Coronary artery (tissue), 2 donors: ENCODE measurements around the gene CER1.

Experiments used
- DNase-seq: peaks from one replicate; pipeline ENCODE4 v3.0.0-alpha.2; 2017; ENCODE audit warnings: low spot score
- H3K27ac ChIP-seq, 2 donors: fragments of 200-600 bp; sonication (generic); one replicate each; pipeline ENCODE4 v1.5.1; 2016 to 2019
- H3K4me3 ChIP-seq: fragments of 200-600 bp; sonication (generic); 2 replicates; pipeline ENCODE4 v1.5.1; 2016; ENCODE audit warnings: mild to moderate bottlenecking, moderate library complexity
- TF ChIP-seq, protein P1 (sequence below): fragments of 200-600 bp; sonication (generic); IDR thresholded peaks from one replicate; pipeline ENCODE4 v1.5.1; 2019; ENCODE audit warnings: antibody characterized with exemption

CER1 gene, protein sequence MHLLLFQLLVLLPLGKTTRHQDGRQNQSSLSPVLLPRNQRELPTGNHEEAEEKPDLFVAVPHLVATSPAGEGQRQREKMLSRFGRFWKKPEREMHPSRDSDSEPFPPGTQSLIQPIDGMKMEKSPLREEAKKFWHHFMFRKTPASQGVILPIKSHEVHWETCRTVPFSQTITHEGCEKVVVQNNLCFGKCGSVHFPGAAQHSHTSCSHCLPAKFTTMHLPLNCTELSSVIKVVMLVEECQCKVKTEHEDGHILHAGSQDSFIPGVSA

DNA sequence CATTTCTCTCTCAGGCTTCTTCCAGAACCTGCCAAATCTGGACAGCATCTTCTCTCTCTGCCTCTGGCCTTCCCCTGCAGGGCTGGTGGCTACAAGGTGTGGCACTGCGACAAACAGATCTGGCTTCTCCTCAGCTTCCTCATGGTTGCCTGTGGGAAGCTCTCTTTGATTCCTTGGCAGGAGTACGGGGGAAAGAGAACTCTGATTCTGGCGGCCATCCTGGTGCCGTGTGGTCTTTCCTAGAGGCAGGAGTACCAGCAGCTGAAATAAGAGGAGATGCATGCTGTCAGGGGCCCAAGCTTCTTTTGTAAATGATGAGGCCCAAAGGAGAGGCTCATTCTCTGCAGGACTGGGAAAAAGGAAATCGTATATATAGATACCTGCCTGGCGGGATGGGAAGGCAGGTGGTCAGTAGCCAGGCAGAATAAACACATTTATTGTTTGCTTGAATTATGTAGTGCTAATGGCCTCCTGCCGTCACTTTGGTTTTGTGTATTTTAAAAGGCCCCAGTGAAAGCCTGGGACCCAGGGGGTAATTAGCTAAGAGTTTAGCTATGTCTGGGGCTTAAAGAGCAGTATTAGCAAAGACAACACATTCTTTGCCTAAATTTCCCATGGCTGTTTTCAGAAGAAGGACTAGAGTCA is at the start of gene CER1:
Gene CER1, minus strand, starts transcription at position 343 of the 645 bp plus-strand sequence. Its CDS starts 61 bp downstream, at position 282.
- TF ChIP-seq, protein P1, sequence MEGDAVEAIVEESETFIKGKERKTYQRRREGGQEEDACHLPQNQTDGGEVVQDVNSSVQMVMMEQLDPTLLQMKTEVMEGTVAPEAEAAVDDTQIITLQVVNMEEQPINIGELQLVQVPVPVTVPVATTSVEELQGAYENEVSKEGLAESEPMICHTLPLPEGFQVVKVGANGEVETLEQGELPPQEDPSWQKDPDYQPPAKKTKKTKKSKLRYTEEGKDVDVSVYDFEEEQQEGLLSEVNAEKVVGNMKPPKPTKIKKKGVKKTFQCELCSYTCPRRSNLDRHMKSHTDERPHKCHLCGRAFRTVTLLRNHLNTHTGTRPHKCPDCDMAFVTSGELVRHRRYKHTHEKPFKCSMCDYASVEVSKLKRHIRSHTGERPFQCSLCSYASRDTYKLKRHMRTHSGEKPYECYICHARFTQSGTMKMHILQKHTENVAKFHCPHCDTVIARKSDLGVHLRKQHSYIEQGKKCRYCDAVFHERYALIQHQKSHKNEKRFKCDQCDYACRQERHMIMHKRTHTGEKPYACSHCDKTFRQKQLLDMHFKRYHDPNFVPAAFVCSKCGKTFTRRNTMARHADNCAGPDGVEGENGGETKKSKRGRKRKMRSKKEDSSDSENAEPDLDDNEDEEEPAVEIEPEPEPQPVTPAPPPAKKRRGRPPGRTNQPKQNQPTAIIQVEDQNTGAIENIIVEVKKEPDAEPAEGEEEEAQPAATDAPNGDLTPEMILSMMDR = no peak
- H3K27ac ChIP-seq = no peak within 1 kb of the TSS
- no peak for DNase-seq
- no peak within 1 kb of the TSS for H3K4me3 ChIP-seq

DNA sequence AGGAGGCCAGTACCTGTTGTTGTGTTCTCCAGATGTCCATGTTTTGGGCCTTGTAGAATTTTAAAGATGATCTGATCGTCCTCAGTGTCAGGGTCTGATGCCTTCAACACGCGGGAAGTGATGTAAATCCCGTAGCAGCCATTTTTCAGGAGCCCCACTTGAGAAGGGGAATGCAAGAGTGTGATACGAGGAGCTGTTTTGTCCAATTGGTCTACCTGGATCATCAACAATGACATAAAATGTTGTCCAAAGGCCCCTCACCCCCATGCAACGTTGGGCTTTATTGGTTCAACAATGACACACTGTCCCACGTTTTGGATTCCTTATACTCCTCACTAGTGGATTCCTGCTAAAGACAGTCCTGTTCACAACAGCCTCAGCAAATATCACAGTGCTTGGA is 48.1 kb upstream of the CER1 start:
- no peak overlapping the region for H3K27ac ChIP-seq
- H3K4me3 ChIP-seq = no peak overlapping the region
- no peak for DNase-seq
- TF ChIP-seq, protein P1 = no peak

DNA sequence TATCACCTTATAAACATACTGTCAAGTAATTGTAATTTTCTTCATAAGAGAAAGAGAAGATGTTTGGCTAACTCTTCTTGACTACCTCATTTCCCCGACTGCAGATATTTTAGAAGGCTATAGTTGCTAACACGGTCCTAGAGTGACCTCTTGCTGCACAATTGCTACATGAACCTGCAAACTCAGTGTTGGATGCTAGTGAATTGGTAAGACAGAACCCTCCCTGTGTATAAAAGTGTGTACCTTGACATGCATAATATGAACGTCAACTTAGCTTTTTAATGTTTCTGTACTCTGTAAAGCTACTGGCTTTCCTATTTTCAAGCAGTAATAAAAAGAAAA is 46.7 kb upstream of the CER1 start:
- TF ChIP-seq, protein P1 = no peak
- DNase-seq = no peak
- no peak overlapping the region for H3K4me3 ChIP-seq
- H3K27ac ChIP-seq = no peak overlapping the region

DNA sequence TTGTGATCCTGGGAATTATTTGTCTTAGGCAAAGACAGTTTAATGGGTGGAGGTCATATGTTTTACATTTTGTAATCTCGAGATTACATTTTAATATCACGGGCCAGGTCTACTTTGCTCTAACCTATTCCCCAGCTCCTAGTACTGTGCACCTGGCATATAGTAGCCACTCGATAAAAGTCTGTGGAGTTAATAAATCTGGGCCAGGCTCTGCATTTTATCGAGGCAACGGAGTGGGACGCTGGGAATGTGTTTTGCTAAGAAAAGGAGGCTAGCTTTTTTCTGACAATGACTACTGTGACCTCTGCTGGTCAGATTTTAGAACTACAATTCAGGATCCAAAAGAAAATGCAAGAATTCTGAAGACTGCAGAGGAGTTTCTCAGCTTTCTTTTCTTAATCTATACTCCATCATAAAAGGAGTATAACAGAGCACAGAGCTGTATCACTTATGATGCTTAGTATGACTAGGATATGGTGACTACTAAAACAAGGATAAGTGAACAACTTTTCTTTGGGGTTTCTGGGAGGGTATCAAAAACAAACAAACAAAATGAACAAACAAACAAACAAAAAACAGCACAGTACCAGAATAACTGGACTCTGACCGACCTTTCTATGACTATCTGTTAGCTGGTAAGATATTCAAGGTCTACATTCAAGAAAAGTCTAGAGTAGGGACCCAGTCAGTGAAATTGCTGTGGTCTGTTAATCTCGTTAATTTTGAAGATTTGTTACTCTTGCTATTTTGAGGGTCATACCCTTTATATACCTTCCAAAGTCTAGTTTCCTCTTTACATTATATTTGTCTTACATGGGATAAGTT is 46.1 kb upstream of the CER1 start:
- Histone ChIP-seq H3K4me3 (peak overlapping the region; percentile 20), H3K27ac (no peak overlapping the region)
- DNase-seq = no peak
- TF ChIP-seq, protein P1 = peak; percentile 49

DNA sequence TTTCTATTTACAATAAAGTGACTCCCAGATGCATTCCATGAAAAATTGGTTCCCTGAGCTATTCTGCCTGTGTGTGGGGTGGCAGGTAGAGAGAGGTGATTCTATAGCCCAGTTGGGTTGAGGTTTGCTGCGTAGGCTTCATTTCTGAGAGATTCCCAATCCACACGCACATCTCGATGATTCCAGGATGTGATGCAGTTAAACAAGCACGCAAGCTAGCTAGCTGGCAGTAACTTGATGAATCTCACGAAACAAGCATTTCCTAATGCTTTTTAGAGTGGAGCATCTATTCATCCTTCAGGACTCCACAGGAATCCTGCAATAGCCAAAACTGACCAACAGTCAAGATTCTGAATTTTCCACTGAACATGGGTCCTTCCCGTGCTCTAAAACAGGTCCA is 43.8 kb upstream of the CER1 start:
- TF ChIP-seq, protein P1 = no peak
- no peak for DNase-seq
- Histone ChIP-seq H3K4me3 (no peak overlapping the region), H3K27ac (no peak overlapping the region)

DNA sequence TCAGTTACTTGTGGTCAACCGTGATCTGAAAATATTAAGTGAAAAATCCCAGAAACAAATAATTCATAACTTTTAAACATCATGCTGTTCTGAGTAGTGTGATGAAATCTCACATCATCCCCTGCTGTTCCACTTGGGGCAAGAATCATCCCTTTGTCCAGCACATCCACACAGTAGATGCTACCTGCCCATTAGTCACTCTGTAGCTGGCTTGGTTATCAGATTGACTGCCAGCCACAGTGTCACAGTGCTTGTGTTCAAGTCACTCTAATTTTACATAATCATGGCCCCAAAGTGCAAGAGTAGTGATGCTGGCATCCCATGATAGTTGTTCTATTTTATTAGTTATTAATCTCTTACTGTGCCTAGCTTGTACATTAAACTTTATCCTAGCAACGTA is 39.1 kb upstream of the CER1 start:
- H3K27ac ChIP-seq = no peak overlapping the region
- TF ChIP-seq, protein P1 = no peak
- DNase-seq = no peak
- H3K4me3 ChIP-seq = no peak overlapping the region
